ENCODE measurements around the gene ENOX1. TPM values are rescaled to one million over a fixed set of nuclear protein-coding genes. Genes with fewer than 3 reads are reported as not detected.

Gene ENOX1
- total RNA-seq, 1 experiment from 2014 or later = 0.95 TPM

GRCh38 chr13:43298816-43299215, 488.0 kb downstream of the ENOX1 start:
- no peak overlapping the region for H3K4me2 ChIP-seq (ENCODE audit: low read length)
- H2AFZ ChIP-seq (ENCODE audit: low read length) = no peak overlapping the region
- H3K27ac ChIP-seq (ENCODE audit: low read length) = no peak overlapping the region
- intact Hi-C loops (cut with micrococcal nuclease) = no loop called here
- no peaks in the 10 kb centered on the region for H3K36me3 ChIP-seq (ENCODE audit: low read depth, low read length)
- BruUV-seq (replicated peaks) = no TSS peak
- ATAC-seq (no peak), DNase-seq (no peak)
- no peaks in the 10 kb centered on the region for H3K9me3 ChIP-seq (ENCODE audit: low read length)
- TF ChIP-seq CTCF (conservative IDR thresholded peaks at IDR 0.05; ENCODE audit: low read depth, low read length) (no peak), EZH2phosphoT487 (IDR thresholded peaks at IDR 0.05; ENCODE audit: borderline replicate concordance, low read length) (no peak), EZH2 (IDR thresholded peaks at IDR 0.05; ENCODE audit: low read length, unreplicated experiment) (no peak)
- no peaks in the 10 kb centered on the region for H3K27me3 ChIP-seq (ENCODE audit: low read length)
- no peak overlapping the region for H3K4me3 ChIP-seq (ENCODE audit: low read length)
- no peaks in the 10 kb centered on the region for H3F3A ChIP-seq (ENCODE audit: low read length, unreplicated experiment)
- no peak overlapping the region for H3K9ac ChIP-seq (ENCODE audit: low read length)
- no peaks in the 10 kb centered on the region for H3K9me2 ChIP-seq (replicated peaks; ENCODE audit: low read length)
- H4K20me1 ChIP-seq (ENCODE audit: low read length) = no peaks in the 10 kb centered on the region
- H3K4me1 ChIP-seq (ENCODE audit: insufficient read depth, low read length) = peaks cover 20% of the 10 kb centered on the region
- no peaks in the 10 kb centered on the region for H3K79me2 ChIP-seq (ENCODE audit: low read length)
- CTCF ChIA-PET = no interaction called here
- POLR2A ChIA-PET (ENCODE audit: unreplicated experiment) = no interaction called here

GRCh38 chr13:43297967-43298678, 488.6 kb downstream of the ENOX1 start:
- DNase-seq (no peak), ATAC-seq (no peak)
- no peak overlapping the region for H3K4me2 ChIP-seq (ENCODE audit: low read length)
- no peaks in the 10 kb centered on the region for H3K9me2 ChIP-seq (replicated peaks; ENCODE audit: low read length)
- H3K79me2 ChIP-seq (ENCODE audit: low read length) = no peaks in the 10 kb centered on the region
- no peak overlapping the region for H3K27ac ChIP-seq (ENCODE audit: low read length)
- no peaks in the 10 kb centered on the region for H3K9me3 ChIP-seq (ENCODE audit: low read length)
- no peaks in the 10 kb centered on the region for H3F3A ChIP-seq (ENCODE audit: low read length, unreplicated experiment)
- intact Hi-C loops (cut with micrococcal nuclease) = no loop called here
- H3K4me3 ChIP-seq (ENCODE audit: low read length) = no peak overlapping the region
- H4K20me1 ChIP-seq (ENCODE audit: low read length) = no peaks in the 10 kb centered on the region
- ChIA-PET CTCF (interaction anchor here (0.6 kb wide), 1 partner anchor 74 kb away, joined by 5 read pairs; no protein-coding TSS in a partner anchor), POLR2A (ENCODE audit: unreplicated experiment) (no interaction called here)
- H3K36me3 ChIP-seq (ENCODE audit: low read depth, low read length) = no peaks in the 10 kb centered on the region
- BruUV-seq (replicated peaks) = no TSS peak
- H3K27me3 ChIP-seq (ENCODE audit: low read length) = no peaks in the 10 kb centered on the region
- no peak for TF ChIP-seq EZH2 (IDR thresholded peaks at IDR 0.05; ENCODE audit: low read length, unreplicated experiment)
- TF ChIP-seq CTCF (conservative IDR thresholded peaks at IDR 0.05; ENCODE audit: low read depth, low read length) = no peak
- TF ChIP-seq EZH2phosphoT487 (IDR thresholded peaks at IDR 0.05; ENCODE audit: borderline replicate concordance, low read length) = no peak
- no peak overlapping the region for H2AFZ ChIP-seq (ENCODE audit: low read length)
- H3K9ac ChIP-seq (ENCODE audit: low read length) = no peak overlapping the region
- H3K4me1 ChIP-seq (ENCODE audit: insufficient read depth, low read length) = peaks cover 27% of the 10 kb centered on the region

- Histone ChIP-seq H3K9ac (ENCODE audit: low read length) (no peak overlapping the region), H3K4me3 (ENCODE audit: low read length) (no peak overlapping the region), H3F3A (ENCODE audit: low read length, unreplicated experiment) (no peaks in the 10 kb centered on the region), H3K36me3 (ENCODE audit: low read depth, low read length) (no peaks in the 10 kb centered on the region), H3K27me3 (ENCODE audit: low read length) (no peaks in the 10 kb centered on the region), H3K9me2 (replicated peaks; ENCODE audit: low read length) (no peaks in the 10 kb centered on the region), H3K4me2 (ENCODE audit: low read length) (no peak overlapping the region), H3K27ac (ENCODE audit: low read length) (no peak overlapping the region), H3K79me2 (ENCODE audit: low read length) (no peaks in the 10 kb centered on the region), H2AFZ (ENCODE audit: low read length) (no peak overlapping the region), H3K4me1 (ENCODE audit: insufficient read depth, low read length) (peaks cover 42% of the 10 kb centered on the region), H4K20me1 (ENCODE audit: low read length) (no peaks in the 10 kb centered on the region), H3K9me3 (ENCODE audit: low read length) (no peaks in the 10 kb centered on the region)
- BruUV-seq (replicated peaks) = no TSS peak
- ChIA-PET POLR2A (ENCODE audit: unreplicated experiment) (no interaction called here), CTCF (no interaction called here)
- DNase-seq (no peak), ATAC-seq (no peak)
- TF ChIP-seq EZH2phosphoT487 (IDR thresholded peaks at IDR 0.05; ENCODE audit: borderline replicate concordance, low read length) = no peak
- TF ChIP-seq CTCF (conservative IDR thresholded peaks at IDR 0.05; ENCODE audit: low read depth, low read length) = no peak
- no peak for TF ChIP-seq EZH2 (IDR thresholded peaks at IDR 0.05; ENCODE audit: low read length, unreplicated experiment)
- intact Hi-C loops (cut with micrococcal nuclease) = no loop called here
Observed at GRCh38 chr13:43295825-43296564, 490.8 kb downstream of the ENOX1 start.
